ENCODE results near the gene LDLRAD4. TPM values are rescaled to one million over a fixed set of nuclear protein-coding genes. Genes with fewer than 3 reads are reported as not detected.

LDLRAD4 gene
- total RNA-seq, 1 donor from 2014 or later = 34.1 TPM

DNA sequence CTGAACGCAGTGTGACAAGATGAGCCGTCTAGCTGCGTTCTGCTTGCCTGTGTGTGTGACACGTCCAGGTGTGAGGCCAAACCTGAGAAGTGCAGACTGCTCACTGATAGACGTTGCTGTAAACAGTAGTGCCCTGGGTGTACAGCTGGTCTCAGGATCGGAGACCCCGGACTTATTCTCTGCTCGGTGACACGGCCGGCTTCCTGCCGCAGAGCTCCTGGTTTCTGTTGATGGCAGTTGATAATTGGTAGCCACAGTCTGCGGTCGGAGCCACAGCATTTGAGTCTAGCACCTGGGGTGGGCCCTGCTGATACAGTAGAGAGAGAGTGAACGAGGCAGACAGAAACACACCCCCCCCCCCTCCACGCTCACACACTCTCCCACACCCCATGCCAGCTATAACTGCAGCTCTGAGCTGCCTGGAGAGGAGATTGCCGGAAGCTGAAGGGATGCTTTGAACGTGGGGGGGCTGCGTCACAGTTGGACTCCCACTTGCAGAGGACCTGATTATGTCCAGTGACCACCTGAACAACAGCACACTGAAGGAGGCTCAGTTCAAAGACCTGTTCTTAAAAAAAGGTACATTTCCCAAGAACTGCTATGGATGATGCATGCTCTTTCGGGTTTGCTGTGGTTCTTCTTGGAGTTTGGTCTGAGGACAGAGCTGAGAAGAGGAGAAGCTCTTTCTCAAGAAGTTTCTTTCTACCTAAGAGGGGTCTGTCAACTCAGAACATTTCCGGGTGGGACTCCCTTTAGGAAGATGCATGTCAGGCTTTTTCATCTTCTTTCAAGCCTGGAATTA lies 393.8 kb downstream of the LDLRAD4 start:
- Mint-ChIP-seq H3K27ac (ENCODE audit: unreplicated experiment) (peak overlapping the region; percentile 32), H3K4me3 (ENCODE audit: unreplicated experiment) (no peak overlapping the region)

DNA sequence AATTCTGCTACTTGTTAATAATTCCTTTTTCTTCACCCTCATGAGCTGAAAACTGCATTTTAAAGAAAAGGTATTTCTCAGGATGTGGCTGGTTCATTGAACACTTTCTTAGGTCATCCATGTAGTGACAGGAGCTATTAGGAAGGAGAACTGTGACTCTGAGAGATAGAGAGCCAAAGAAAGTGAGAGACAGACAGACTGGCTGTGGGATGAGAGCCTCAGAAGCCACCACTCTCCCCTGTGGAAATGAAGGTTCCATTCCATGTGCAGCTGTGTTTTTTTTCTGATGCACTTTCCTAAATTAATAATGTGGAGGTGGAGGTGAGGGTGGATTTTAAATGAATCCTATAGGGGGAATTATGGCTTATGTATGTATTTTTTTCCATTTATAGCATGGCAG lies 394.5 kb downstream of the LDLRAD4 start:
- TF ChIP-seq, protein P1, sequence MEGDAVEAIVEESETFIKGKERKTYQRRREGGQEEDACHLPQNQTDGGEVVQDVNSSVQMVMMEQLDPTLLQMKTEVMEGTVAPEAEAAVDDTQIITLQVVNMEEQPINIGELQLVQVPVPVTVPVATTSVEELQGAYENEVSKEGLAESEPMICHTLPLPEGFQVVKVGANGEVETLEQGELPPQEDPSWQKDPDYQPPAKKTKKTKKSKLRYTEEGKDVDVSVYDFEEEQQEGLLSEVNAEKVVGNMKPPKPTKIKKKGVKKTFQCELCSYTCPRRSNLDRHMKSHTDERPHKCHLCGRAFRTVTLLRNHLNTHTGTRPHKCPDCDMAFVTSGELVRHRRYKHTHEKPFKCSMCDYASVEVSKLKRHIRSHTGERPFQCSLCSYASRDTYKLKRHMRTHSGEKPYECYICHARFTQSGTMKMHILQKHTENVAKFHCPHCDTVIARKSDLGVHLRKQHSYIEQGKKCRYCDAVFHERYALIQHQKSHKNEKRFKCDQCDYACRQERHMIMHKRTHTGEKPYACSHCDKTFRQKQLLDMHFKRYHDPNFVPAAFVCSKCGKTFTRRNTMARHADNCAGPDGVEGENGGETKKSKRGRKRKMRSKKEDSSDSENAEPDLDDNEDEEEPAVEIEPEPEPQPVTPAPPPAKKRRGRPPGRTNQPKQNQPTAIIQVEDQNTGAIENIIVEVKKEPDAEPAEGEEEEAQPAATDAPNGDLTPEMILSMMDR (IDR thresholded peaks at IDR 0.05; ENCODE audit: unreplicated experiment) = no peak
- Mint-ChIP-seq H3K9me3 (ENCODE audit: unreplicated experiment) (no peaks in the 10 kb centered on the region), H3K4me3 (ENCODE audit: unreplicated experiment) (no peak overlapping the region), H3K27me3 (ENCODE audit: unreplicated experiment) (peaks cover 9% of the 10 kb centered on the region), H3K36me3 (ENCODE audit: low read depth, unreplicated experiment) (peaks cover 4% of the 10 kb centered on the region), H3K4me1 (ENCODE audit: unreplicated experiment) (peaks cover 28% of the 10 kb centered on the region), H3K27ac (ENCODE audit: unreplicated experiment) (no peak overlapping the region)
- DNase-seq (ENCODE audit: low spot score) = no peak

More for the DNA sequence above, 393.8 kb downstream of the LDLRAD4 start:
- TF ChIP-seq, protein P1 (IDR thresholded peaks at IDR 0.05; ENCODE audit: unreplicated experiment) = no peak
- Mint-ChIP-seq H3K27me3 (ENCODE audit: unreplicated experiment) (peaks cover 9% of the 10 kb centered on the region), H3K36me3 (ENCODE audit: low read depth, unreplicated experiment) (peaks cover 8% of the 10 kb centered on the region), H3K4me1 (ENCODE audit: unreplicated experiment) (peaks cover 28% of the 10 kb centered on the region), H3K9me3 (ENCODE audit: unreplicated experiment) (no peaks in the 10 kb centered on the region)
- no peak for DNase-seq (ENCODE audit: low spot score)

DNA sequence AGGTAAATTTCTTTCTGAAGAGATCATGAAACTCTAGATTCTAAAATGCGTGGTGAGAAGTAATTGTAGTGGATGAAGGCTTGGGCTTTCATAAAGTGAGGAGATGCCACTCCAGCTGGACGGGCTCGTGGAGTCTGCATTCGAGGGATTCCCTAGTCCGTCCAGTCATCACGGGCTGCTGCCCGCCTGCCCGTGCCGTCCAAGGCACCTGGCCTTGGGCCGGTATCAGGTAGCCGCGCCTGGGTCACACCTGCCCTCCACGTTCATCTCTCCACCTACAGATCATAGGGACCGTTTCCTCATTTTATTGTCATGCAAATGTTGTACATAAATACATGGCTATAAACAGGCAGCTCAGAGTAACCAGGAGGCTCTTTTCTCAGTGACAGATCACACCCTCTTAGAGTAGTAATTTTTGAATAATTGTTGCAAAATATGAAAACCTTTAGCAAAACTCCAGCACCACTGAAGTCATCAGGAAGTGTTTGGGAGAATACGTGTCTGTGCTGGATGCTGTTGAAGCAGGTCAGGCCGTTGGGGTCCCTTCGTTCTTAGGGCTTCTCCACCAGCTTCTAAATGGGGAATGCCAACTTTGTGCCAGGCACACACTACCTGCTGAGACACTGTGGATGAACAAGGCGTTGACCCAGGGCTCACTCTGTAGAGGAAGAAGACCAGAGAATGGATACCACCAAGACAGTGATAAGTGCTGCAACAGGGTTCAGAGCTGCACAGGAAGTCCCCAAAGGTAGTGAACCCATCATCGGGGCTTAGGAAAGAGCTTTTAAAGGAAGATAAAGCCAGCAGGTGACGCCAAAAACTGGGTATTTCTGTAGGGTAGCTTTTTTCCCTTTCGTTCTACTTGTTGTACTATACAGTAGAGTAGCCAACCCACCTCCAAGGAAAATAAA lies 395.3 kb downstream of the LDLRAD4 start:
- Mint-ChIP-seq H3K9me3 (ENCODE audit: unreplicated experiment) (no peaks in the 10 kb centered on the region), H3K27me3 (ENCODE audit: unreplicated experiment) (peaks cover 9% of the 10 kb centered on the region), H3K4me3 (ENCODE audit: unreplicated experiment) (no peak overlapping the region), H3K27ac (ENCODE audit: unreplicated experiment) (no peak overlapping the region), H3K36me3 (ENCODE audit: low read depth, unreplicated experiment) (peaks cover 4% of the 10 kb centered on the region), H3K4me1 (ENCODE audit: unreplicated experiment) (peaks cover 28% of the 10 kb centered on the region)
- DNase-seq (ENCODE audit: low spot score) = no peak
- TF ChIP-seq, protein P1 (IDR thresholded peaks at IDR 0.05; ENCODE audit: unreplicated experiment) = no peak

DNA sequence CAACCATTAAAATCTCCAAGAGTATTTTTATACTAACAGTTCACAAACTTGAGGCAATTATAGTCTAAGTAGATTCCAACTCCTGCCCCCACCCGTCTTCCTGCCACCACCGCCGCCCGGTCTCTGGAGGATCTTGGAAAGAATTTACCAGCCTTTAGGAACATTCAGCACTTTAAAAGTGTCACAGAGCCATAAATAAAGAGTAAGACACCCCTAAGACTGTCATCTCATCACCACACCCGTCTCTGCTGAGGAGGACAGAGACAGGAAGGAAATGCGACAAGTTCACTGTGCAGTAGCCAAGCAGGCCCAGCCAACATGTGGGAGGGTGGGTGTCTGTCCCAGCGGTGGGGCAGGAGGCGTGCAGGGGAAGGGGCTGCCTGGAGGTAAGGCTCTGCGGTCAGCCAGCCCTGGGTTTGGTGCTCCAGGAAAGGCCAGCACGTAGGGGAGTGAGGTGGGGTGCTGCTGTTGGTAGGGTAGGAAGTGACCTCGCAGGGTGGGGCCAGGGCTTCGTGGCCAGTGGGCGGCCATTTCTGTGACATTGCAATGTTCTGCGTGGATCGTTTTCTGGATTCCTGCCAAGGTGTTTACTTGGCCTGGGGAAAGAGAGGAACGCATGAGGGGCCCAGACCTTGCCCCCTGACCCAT lies 396.2 kb downstream of the LDLRAD4 start:
- Mint-ChIP-seq H3K4me1 (ENCODE audit: unreplicated experiment) (peaks cover 28% of the 10 kb centered on the region), H3K27me3 (ENCODE audit: unreplicated experiment) (peaks cover 10% of the 10 kb centered on the region), H3K36me3 (ENCODE audit: low read depth, unreplicated experiment) (peaks cover 4% of the 10 kb centered on the region), H3K9me3 (ENCODE audit: unreplicated experiment) (no peaks in the 10 kb centered on the region), H3K27ac (ENCODE audit: unreplicated experiment) (no peak overlapping the region), H3K4me3 (ENCODE audit: unreplicated experiment) (no peak overlapping the region)
- TF ChIP-seq, protein P1 (IDR thresholded peaks at IDR 0.05; ENCODE audit: unreplicated experiment) = no peak
- no peak for DNase-seq (ENCODE audit: low spot score)
